ENCODE data around the gene IVNS1ABP.
"Not testable (repeated sequence)": the region's sequence is repeated elsewhere in the genome, so short reads cannot be mapped to it uniquely, and the experiment has no call there.

IVNS1ABP gene

GRCh38 chr1:185291652-185292051 is 25.4 kb downstream of the IVNS1ABP start:
- DNase-seq, result no peak

GRCh38 chr1:185291159-185291558 is 25.9 kb downstream of the IVNS1ABP start:
- no peak for DNase-seq

GRCh38 chr1:185289880-185290279 is 27.2 kb downstream of the IVNS1ABP start:
- no peak for DNase-seq

- DNase-seq, result no peak
Observed at GRCh38 chr1:185288435-185288834, 28.6 kb downstream of the IVNS1ABP start.

GRCh38 chr1:185287451-185287850 is 29.6 kb downstream of the IVNS1ABP start:
- DNase-seq, result no peak

- DNase-seq, result no peak
Observed at GRCh38 chr1:185284533-185285276, 32.3 kb downstream of the IVNS1ABP start.

- no peak for DNase-seq
Observed at GRCh38 chr1:185284116-185284515, 32.9 kb downstream of the IVNS1ABP start.

GRCh38 chr1:185281245-185281644 is 35.8 kb downstream of the IVNS1ABP start:
- DNase-seq, result no peak

- DNase-seq, result no peak
Observed at GRCh38 chr1:185280589-185280988, 36.5 kb downstream of the IVNS1ABP start.

GRCh38 chr1:185279571-185279970 is 37.5 kb downstream of the IVNS1ABP start:
- DNase-seq, result no peak

- no peak for DNase-seq
Observed at GRCh38 chr1:185271921-185272320, 45.1 kb downstream of the IVNS1ABP start.

- DNase-seq, result no peak
Observed at GRCh38 chr1:185268352-185268751, 48.7 kb downstream of the IVNS1ABP start.

GRCh38 chr1:185267701-185268100 is 49.3 kb downstream of the IVNS1ABP start:
- DNase-seq, result no peak

GRCh38 chr1:185267301-185267700 is 49.7 kb downstream of the IVNS1ABP start:
- DNase-seq, result no peak

- no peak for DNase-seq
Observed at GRCh38 chr1:185265314-185265713, 51.7 kb downstream of the IVNS1ABP start.

GRCh38 chr1:185263780-185264179 is 53.3 kb downstream of the IVNS1ABP start:
- no peak for DNase-seq

GRCh38 chr1:185263292-185263691 is 53.8 kb downstream of the IVNS1ABP start:
- no peak for DNase-seq

- DNase-seq, result no peak
Observed at GRCh38 chr1:185262151-185262550, 54.9 kb downstream of the IVNS1ABP start.

GRCh38 chr1:185260611-185261010 is 56.4 kb downstream of the IVNS1ABP start:
- no peak for DNase-seq

- no peak for DNase-seq
Observed at GRCh38 chr1:185258676-185259075, 58.4 kb downstream of the IVNS1ABP start.

GRCh38 chr1:185257950-185258208 is 59.2 kb downstream of the IVNS1ABP start:
- no peak for DNase-seq

GRCh38 chr1:185257116-185257949 is 59.7 kb downstream of the IVNS1ABP start:
- DNase-seq, result not testable (repeated sequence)

- not testable (repeated sequence) for DNase-seq
Observed at GRCh38 chr1:185255595-185255994, 61.4 kb downstream of the IVNS1ABP start.

GRCh38 chr1:185252404-185252803 is 64.6 kb downstream of the IVNS1ABP start:
- not testable (repeated sequence) for DNase-seq
